Measurements from ENCODE around the gene MAP3K9. TPM values are rescaled to one million over a fixed set of nuclear protein-coding genes. Genes with fewer than 3 reads are reported as not detected.

The MAP3K9 gene
- total and polyA plus RNA-seq, 8 donors = 0.46 to 11.0 (median 7.1) TPM

DNA sequence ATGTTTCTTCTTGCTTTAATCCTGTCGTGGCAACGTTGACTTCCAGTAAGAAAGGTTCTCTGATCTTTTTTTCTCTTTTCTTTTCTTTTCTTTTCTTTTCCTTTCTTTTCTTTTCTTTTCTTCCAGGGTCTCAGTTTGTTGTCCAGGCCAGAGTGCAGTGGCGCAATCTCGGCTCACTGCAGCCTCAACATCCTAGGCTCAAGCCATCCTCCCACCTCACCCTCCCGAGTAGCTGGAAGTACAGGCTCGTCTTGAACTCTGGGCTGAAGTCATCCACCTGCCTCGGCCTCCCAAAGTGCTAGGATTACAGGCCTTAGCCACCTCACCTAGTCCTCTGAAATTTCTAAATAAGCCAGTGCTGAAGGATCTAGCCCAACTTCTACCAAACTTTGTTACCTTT lies 1.3 kb upstream of the MAP3K9 start:
- TF ChIP-seq EP300 (IDR thresholded peaks at IDR 0.05) (no peak), POLR2AphosphoS5 (IDR thresholded peaks at IDR 0.05) (no peak), POLR2A (IDR thresholded peaks at IDR 0.05) (no peak)
- TF ChIP-seq, protein P1, sequence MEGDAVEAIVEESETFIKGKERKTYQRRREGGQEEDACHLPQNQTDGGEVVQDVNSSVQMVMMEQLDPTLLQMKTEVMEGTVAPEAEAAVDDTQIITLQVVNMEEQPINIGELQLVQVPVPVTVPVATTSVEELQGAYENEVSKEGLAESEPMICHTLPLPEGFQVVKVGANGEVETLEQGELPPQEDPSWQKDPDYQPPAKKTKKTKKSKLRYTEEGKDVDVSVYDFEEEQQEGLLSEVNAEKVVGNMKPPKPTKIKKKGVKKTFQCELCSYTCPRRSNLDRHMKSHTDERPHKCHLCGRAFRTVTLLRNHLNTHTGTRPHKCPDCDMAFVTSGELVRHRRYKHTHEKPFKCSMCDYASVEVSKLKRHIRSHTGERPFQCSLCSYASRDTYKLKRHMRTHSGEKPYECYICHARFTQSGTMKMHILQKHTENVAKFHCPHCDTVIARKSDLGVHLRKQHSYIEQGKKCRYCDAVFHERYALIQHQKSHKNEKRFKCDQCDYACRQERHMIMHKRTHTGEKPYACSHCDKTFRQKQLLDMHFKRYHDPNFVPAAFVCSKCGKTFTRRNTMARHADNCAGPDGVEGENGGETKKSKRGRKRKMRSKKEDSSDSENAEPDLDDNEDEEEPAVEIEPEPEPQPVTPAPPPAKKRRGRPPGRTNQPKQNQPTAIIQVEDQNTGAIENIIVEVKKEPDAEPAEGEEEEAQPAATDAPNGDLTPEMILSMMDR (IDR thresholded peaks at IDR 0.05) = no peak
- H3K4me3 ChIP-seq = peak overlapping the region in 1 of 4 donors; percentile 78
- no peak overlapping the region for H3K27ac ChIP-seq
- H3K27me3 ChIP-seq = peaks cover 0 to 30% (median 7%) of the 10 kb centered on the region in 3 donors
- DNase-seq = no peak
- peaks cover 0 to 31% (median 26%) of the 10 kb centered on the region in 4 donors for H3K4me1 ChIP-seq
- H3K36me3 ChIP-seq = no peaks in the 10 kb centered on the region
- no peaks in the 10 kb centered on the region for H3K9me3 ChIP-seq
- intact Hi-C loops (cut with DNase I; ENCODE audit: low total_unique reads) = no loop called here
- 45 to 56% (median 52%) methylated on average over 7 of the region's 7 CpGs for WGBS, 5 donors

DNA sequence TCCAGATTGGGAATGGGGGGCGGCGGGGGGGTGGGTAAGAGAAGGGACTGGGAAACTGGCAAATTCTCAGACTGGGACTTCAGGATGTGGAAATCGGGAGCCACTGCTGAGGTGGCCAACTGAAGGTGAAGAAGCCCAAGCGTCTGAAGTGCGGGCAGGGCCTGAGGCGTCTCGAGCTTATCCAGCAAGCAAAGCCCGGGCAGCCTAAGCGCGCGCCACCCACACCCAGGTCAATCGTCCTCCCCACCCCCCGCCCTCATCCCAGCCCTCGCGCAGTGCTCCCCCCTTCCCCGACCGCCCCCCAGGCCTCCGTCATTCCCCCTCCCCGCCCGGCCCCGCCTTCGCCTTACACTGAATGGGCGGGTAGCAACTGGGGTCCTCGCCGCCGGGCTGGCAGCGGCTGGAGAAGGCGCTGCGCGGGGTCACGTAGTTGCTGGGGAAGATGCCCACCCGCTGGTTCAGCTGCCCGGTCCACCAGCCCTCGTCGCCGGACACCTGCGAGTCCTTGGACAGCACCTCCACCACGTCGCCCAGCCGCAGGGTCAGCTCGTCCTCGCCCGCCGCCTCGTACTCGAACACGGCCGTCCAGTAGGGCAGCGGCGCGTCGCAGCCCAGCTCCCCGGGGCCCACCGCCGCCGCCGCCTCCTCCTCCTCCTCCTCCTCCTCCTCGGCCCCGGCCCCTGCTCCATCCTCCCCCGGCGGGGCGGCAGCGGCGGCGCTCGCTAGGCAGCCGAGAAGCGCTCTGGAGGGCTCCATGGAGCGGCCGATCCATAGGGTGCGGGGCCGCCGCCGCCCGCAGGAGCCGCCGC lies 693 bp downstream of the MAP3K9 start:
- no peaks in the 10 kb centered on the region for H3K9me3 ChIP-seq
- H3K4me3 ChIP-seq = peak overlapping the region; percentile 57 to 91 (median 70)
- no peaks in the 10 kb centered on the region for H3K36me3 ChIP-seq
- H3K4me1 ChIP-seq = peaks cover 0 to 32% (median 27%) of the 10 kb centered on the region in 4 donors
- H3K27ac ChIP-seq = peak overlapping the region; percentile 82 to 94 (median 84)
- DNase-seq = peak; percentile 39 to 79
- H3K27me3 ChIP-seq = peaks cover 0 to 32% (median 7%) of the 10 kb centered on the region in 3 donors
- 0 to 3% (median 1%) methylated on average over 14 to 77 of the region's 77 CpGs for WGBS, 5 donors
- TF ChIP-seq POLR2A (IDR thresholded peaks at IDR 0.05) (no peak), POLR2AphosphoS5 (IDR thresholded peaks at IDR 0.05) (no peak), EP300 (IDR thresholded peaks at IDR 0.05) (no peak)
- TF ChIP-seq, protein P1 (IDR thresholded peaks at IDR 0.05) = no peak
- intact Hi-C loops (cut with DNase I; ENCODE audit: low total_unique reads) = no loop called here

DNA sequence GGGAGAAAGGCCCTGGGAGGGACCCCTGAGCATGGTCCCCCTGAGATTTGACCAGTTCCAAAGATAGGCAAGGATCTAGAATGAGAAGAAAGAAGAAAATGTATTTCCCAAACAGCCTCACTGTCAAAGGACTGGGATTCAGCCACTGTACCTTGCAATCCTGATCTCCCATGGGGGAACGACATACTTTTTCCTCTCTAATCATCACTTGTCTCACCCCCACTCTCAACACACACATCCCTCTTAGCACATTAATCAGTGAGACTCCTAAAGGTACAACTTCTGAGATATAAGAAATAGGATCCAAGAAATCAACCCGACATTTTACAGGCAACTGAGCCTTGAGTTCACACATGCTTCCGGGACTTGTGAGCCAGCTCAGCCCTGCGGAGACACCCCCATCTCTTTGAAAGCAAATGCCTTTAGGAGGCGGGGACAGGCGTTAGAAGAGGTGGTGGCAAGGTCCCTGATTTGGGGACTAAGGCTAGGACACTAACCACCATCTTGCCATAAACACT lies 1.4 kb downstream of the MAP3K9 start:
- peak overlapping the region; percentile 57 to 91 (median 70) for H3K4me3 ChIP-seq
- H3K9me3 ChIP-seq = no peaks in the 10 kb centered on the region
- WGBS, 5 donors = 5 to 14% (median 11%) methylated on average over 6 of the region's 6 CpGs
- intact Hi-C loops (cut with DNase I; ENCODE audit: low total_unique reads) = no loop called here
- no peaks in the 10 kb centered on the region for H3K36me3 ChIP-seq
- H3K27ac ChIP-seq = peak overlapping the region; percentile 37 to 85 (median 82)
- TF ChIP-seq POLR2A (IDR thresholded peaks at IDR 0.05) = no peak
- TF ChIP-seq POLR2AphosphoS5 (IDR thresholded peaks at IDR 0.05) = peak in 1 of 3 donors; percentile 18
- TF ChIP-seq, protein P1 (IDR thresholded peaks at IDR 0.05) = no peak
- DNase-seq = peak; percentile 56 to 82
- H3K4me1 ChIP-seq = peaks cover 0 to 33% (median 27%) of the 10 kb centered on the region in 4 donors
- H3K27me3 ChIP-seq = peaks cover 0 to 32% (median 7%) of the 10 kb centered on the region in 3 donors

DNA sequence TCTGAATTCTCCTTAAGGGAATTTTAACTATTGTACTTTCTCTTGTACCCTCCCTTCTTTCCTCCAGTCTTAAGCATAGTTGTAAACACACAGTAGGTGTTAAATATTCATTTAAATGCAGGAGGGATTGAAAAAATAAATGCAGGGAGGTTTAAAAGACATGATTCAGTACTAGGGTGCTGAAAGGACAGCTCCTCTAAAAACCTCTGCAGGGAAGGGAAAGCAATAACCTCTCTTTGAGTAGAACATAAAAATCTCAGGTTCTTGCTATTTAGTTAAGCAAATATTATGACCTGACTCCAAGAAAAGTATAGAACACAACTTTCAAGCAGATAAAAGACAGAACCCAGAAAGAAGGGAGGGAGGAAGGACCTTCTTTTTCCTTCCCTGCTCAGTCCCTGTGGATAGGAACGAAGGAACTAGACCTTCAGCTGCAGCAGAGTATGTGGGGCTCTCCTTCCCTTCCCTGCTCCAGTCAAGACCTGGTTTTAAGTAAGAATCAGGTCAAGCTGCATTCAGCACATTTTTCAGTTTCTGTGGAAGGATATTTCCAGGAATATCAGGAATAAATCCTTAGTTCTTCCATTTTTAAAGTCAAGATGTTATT lies 4.7 kb downstream of the MAP3K9 start:
- Histone ChIP-seq H3K9me3 (no peaks in the 10 kb centered on the region), H3K36me3 (peaks cover 0 to 14% (median 10%) of the 10 kb centered on the region in 4 donors), H3K27ac (no peak overlapping the region), H3K4me1 (peaks cover 0 to 21% (median 18%) of the 10 kb centered on the region in 4 donors), H3K4me3 (no peak overlapping the region), H3K27me3 (peaks cover 0 to 32% (median 7%) of the 10 kb centered on the region in 3 donors)
- no peak for TF ChIP-seq EP300 (IDR thresholded peaks at IDR 0.05)
- TF ChIP-seq, protein P1 (IDR thresholded peaks at IDR 0.05) = no peak
- TF ChIP-seq POLR2A (IDR thresholded peaks at IDR 0.05) = no peak
- TF ChIP-seq POLR2AphosphoS5 (IDR thresholded peaks at IDR 0.05) = no peak
- intact Hi-C loops (cut with DNase I; ENCODE audit: low total_unique reads) = no loop called here
- 87 to 94% (median 92%) methylated on average over 1 of the region's 1 CpG for WGBS, 5 donors
- peak in 1 of 2 donors; percentile 43 for DNase-seq

Measured in stomach (tissue), 9 donors.